Prostate gland (tissue), 2 donors: ENCODE data around the gene HTR4. TPM values are rescaled to one million over a fixed set of nuclear protein-coding genes. Genes with fewer than 3 reads are reported as not detected.

Source experiments
- DNase-seq: peaks from one replicate; pipeline ENCODE4 v3.0.0-alpha.2; 2019; ENCODE audit warnings: low spot score
- H3K27ac ChIP-seq, 2 donors: fragments of 200-600 bp; sonication (generic); 2 replicates each; pipeline ENCODE4 v1.5.1; 2017 to 2019
- H3K27me3 ChIP-seq: fragments of 200-600 bp; sonication (generic); replicated peaks from 2 replicates; pipeline ENCODE4 v1.5.1; 2019; ENCODE audit not compliant: insufficient read depth
- H3K36me3 ChIP-seq, 2 donors: fragments of 200-600 bp; sonication (generic); 1 replicate in 1 of 2; 2 replicates in 1 of 2; pipeline versions ENCODE4 v1.5.1 to v1.8.1; 2017 to 2019
- H3K4me1 ChIP-seq: fragments of 200-600 bp; sonication (generic); replicated peaks from 2 replicates; pipeline ENCODE4 v1.5.1; 2019
- H3K4me3 ChIP-seq, 2 donors: fragments of 200-600 bp; sonication (generic); 2 replicates each; pipeline ENCODE4 v1.5.1; 2017 to 2019
- H3K9me3 ChIP-seq: fragments of 200-600 bp; sonication (generic); 2 replicates; pipeline ENCODE4 v1.5.1; 2017
- POLR2A ChIP-seq: fragments of 450-650 bp; IDR thresholded peaks from one replicate; pipeline ENCODE4 v1.6.1; 2016; ENCODE audit warnings: antibody characterized with exemption, mild to moderate bottlenecking
- POLR2AphosphoS5 ChIP-seq: sonication (generic); formaldehyde crosslinking; IDR thresholded peaks from one replicate; pipeline ENCODE4 v1.6.1; 2017; ENCODE audit warnings: antibody characterized with exemption
- WGBS: methylation state at CpG from one replicate; pipeline ENCODE4 v1.1.5; 2018; 5-methylcytosine and 5-hydroxymethylcytosine counted together
- intact Hi-C: fragments of 100-400 bp; cut with DNase I; formaldehyde crosslinking; loops from one replicate; pipeline ENCODE4 v1.14.2; 2022
- total RNA-seq, 2 donors: library from RNA; depleted of rRNA; stranded (reverse); fragments of >200 nt; gene quantifications; one replicate each; pipeline ENCODE4 v1.1.0, GENCODE V29; 2016
- TF ChIP-seq, protein P1 (sequence below), 4 experiments: fragments of 200-600 bp in 2 of 4; fragments of 450-650 bp in 2 of 4; sonication (generic) in 2 of 4; IDR thresholded peaks; 1 replicate in 3 of 4; 2 replicates in 1 of 4; pipeline ENCODE4 v1.5.1; 2016 to 2019; ENCODE audit warnings: antibody characterized with exemption in 4 of 4, mild to moderate bottlenecking in 2 of 4, moderate library complexity in 2 of 4

HTR4 gene
- total RNA-seq, 2 donors from 2014 or later = 2.1 TPM; not detected in 1

DNA sequence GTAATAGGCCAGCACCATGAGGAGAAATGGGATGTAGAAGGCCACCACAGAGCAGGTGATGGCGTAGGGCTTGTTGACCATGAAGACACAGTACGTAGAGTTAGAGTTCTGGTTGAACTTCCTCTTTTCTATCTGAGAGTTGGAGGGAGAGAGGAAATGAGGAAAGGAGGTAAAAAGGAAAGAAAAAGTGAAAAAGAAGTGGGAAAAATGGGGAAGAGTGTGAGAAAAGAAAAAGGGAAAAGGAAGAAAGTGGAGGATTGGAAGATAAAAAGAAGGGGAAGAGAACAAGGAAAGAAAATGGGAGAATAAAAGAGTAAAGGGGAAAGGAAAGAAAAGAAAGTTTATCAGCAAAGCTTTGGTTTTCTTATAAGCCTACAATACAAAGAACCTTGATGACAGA is 144.4 kb downstream of the HTR4 start:
- Histone ChIP-seq H3K27me3 (no peaks in the 10 kb centered on the region), H3K4me1 (no peaks in the 10 kb centered on the region), H3K27ac (no peak overlapping the region), H3K4me3 (no peak overlapping the region), H3K9me3 (no peaks in the 10 kb centered on the region), H3K36me3 (no peaks in the 10 kb centered on the region)
- no peak for DNase-seq
- TF ChIP-seq POLR2A (no peak), POLR2AphosphoS5 (no peak)
- TF ChIP-seq, protein P1, sequence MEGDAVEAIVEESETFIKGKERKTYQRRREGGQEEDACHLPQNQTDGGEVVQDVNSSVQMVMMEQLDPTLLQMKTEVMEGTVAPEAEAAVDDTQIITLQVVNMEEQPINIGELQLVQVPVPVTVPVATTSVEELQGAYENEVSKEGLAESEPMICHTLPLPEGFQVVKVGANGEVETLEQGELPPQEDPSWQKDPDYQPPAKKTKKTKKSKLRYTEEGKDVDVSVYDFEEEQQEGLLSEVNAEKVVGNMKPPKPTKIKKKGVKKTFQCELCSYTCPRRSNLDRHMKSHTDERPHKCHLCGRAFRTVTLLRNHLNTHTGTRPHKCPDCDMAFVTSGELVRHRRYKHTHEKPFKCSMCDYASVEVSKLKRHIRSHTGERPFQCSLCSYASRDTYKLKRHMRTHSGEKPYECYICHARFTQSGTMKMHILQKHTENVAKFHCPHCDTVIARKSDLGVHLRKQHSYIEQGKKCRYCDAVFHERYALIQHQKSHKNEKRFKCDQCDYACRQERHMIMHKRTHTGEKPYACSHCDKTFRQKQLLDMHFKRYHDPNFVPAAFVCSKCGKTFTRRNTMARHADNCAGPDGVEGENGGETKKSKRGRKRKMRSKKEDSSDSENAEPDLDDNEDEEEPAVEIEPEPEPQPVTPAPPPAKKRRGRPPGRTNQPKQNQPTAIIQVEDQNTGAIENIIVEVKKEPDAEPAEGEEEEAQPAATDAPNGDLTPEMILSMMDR (IDR thresholded peaks at IDR 0.05) = no peak
- 93% methylated on average over 2 of the region's 2 CpGs for WGBS
- intact Hi-C loops = no loop called here

DNA sequence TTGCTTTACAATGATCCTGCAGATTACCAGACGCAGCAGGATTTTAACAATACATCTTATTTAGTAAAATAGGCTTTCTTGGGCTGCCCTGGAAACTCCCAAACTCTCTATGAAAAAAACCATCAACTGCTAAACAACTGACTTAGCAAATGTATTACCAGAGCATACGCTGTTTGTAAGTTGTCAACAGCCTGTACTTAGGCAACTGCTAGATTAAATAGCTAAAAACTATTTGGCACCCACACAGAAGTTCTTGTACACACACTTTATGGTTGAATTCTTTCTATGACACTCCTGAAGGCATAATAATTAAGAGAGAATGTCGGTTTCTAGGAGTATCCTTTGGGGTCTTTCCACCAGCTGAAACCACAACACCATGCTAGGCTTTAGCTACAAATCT is 146.7 kb downstream of the HTR4 start:
- H3K4me3 ChIP-seq = no peak overlapping the region
- TF ChIP-seq, protein P1 (IDR thresholded peaks at IDR 0.05) = no peak
- no peak for TF ChIP-seq POLR2AphosphoS5
- TF ChIP-seq POLR2A = no peak

GRCh38 chr5:148499452-148499851 is 154.9 kb downstream of the HTR4 start:
- no peak overlapping the region for H3K4me3 ChIP-seq
- no peaks in the 10 kb centered on the region for H3K4me1 ChIP-seq
- no peak overlapping the region for H3K27ac ChIP-seq
- H3K27me3 ChIP-seq = no peaks in the 10 kb centered on the region
- TF ChIP-seq POLR2A (no peak), POLR2AphosphoS5 (no peak)
- TF ChIP-seq, protein P1 (IDR thresholded peaks at IDR 0.05) = no peak
- no peaks in the 10 kb centered on the region for H3K9me3 ChIP-seq
- H3K36me3 ChIP-seq = no peaks in the 10 kb centered on the region
- intact Hi-C loops = no loop called here
- 94% methylated on average over 1 of the region's 1 CpG for WGBS
- DNase-seq = no peak

More for the DNA sequence above, 146.7 kb downstream of the HTR4 start:
- Histone ChIP-seq H3K27ac (no peak overlapping the region), H3K9me3 (no peaks in the 10 kb centered on the region), H3K36me3 (no peaks in the 10 kb centered on the region), H3K27me3 (no peaks in the 10 kb centered on the region), H3K4me1 (no peaks in the 10 kb centered on the region)
- no peak for DNase-seq
- intact Hi-C loops = no loop called here
- 71% methylated on average over 3 of the region's 3 CpGs for WGBS

- Histone ChIP-seq H3K36me3 (no peaks in the 10 kb centered on the region), H3K9me3 (no peaks in the 10 kb centered on the region), H3K4me3 (no peak overlapping the region), H3K27ac (no peak overlapping the region), H3K4me1 (no peaks in the 10 kb centered on the region), H3K27me3 (no peaks in the 10 kb centered on the region)
- TF ChIP-seq POLR2AphosphoS5 = no peak
- no peak for TF ChIP-seq POLR2A
- TF ChIP-seq, protein P1 (IDR thresholded peaks at IDR 0.05) = no peak
- intact Hi-C loops = no loop called here
- DNase-seq = no peak
- 88% methylated on average over 1 of the region's 1 CpG for WGBS
Measured at GRCh38 chr5:148497757-148498156, 156.6 kb downstream of the HTR4 start.

DNA sequence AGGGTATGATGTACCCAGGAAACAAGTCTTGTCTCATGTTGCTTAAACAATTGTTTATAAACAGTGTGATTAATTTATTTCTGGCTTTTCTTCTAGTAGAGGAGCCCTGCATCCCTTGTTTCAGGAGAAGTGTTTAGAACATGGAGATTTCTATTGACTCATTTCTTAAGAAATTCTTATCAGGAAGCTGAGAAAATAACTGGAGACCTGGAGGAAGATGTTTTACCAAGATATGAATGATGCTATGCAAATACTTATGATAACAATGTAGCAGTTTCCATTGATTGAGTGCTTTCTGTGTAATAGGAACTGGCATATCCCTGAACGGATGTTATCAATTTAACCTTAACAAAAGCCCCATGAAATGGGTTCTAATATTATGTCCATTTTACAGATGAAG is 162.0 kb downstream of the HTR4 start:
- Histone ChIP-seq H3K27ac (no peak overlapping the region), H3K4me3 (no peak overlapping the region), H3K36me3 (no peaks in the 10 kb centered on the region), H3K27me3 (no peaks in the 10 kb centered on the region), H3K9me3 (no peaks in the 10 kb centered on the region), H3K4me1 (no peaks in the 10 kb centered on the region)
- TF ChIP-seq POLR2A (no peak), POLR2AphosphoS5 (no peak)
- TF ChIP-seq, protein P1 (IDR thresholded peaks at IDR 0.05) = no peak
- no peak for DNase-seq
- 80% methylated on average over 1 of the region's 1 CpG for WGBS
- intact Hi-C loops = no loop called here
